Adrenal gland (tissue), 5 donors: ENCODE results near the gene AQP11.

ENCODE experiments used
- POLR2A ChIP-seq, 2 donors: fragments of 450-650 bp; IDR thresholded peaks; one replicate each; pipeline ENCODE4 v1.6.1; 2017; ENCODE audit warnings: antibody characterized with exemption in 2 of 2, mild to moderate bottlenecking in 2 of 2, moderate library complexity in 1 of 2
- TF ChIP-seq, protein P1 (sequence below), 6 experiments: fragments of 450-650 bp in 4 of 6; fragments of 200-600 bp in 2 of 6; sonication (generic) in 1 of 6; IDR thresholded peaks; 1 replicate in 5 of 6; 2 replicates in 1 of 6; pipeline versions ENCODE4 v1.5.1 to v1.8.0; 2016 to 2021; ENCODE audit warnings: antibody characterized with exemption in 6 of 6, mild to moderate bottlenecking in 2 of 6, moderate library complexity in 1 of 6
- donor health status: DM: no; HTN: no; CAD: no.

DNA sequence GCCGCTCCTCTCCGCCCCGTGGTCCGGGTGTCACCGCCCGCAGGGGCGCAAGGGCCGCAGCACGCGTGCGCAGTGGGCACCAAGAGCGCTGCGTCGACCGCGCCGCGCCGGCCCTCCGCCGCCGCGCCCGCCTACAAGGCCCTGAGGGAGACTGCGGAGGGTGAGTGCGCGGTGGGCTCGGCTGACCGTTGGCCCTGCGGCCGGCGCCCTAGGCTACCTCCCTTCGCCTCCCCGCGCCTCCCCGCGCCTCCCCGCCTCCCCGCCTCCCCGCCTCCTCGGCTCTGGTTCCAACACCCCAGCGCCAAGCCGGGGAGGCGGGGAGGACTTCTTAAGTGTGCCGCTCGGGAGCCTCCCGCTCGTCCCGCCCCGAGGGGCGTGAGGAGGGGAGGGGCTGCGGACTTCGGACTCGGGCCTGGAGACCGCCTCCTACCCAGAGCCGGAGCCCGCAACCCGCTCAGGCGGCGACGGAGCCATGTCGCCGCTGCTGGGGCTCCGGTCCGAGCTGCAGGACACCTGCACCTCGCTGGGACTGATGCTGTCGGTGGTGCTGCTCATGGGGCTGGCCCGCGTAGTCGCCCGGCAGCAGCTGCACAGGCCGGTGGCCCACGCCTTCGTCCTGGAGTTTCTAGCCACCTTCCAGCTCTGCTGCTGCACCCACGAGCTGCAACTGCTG lies at the start of gene AQP11:
- TF ChIP-seq, protein P1, sequence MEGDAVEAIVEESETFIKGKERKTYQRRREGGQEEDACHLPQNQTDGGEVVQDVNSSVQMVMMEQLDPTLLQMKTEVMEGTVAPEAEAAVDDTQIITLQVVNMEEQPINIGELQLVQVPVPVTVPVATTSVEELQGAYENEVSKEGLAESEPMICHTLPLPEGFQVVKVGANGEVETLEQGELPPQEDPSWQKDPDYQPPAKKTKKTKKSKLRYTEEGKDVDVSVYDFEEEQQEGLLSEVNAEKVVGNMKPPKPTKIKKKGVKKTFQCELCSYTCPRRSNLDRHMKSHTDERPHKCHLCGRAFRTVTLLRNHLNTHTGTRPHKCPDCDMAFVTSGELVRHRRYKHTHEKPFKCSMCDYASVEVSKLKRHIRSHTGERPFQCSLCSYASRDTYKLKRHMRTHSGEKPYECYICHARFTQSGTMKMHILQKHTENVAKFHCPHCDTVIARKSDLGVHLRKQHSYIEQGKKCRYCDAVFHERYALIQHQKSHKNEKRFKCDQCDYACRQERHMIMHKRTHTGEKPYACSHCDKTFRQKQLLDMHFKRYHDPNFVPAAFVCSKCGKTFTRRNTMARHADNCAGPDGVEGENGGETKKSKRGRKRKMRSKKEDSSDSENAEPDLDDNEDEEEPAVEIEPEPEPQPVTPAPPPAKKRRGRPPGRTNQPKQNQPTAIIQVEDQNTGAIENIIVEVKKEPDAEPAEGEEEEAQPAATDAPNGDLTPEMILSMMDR (IDR thresholded peaks at IDR 0.05), result no peak
- peak; percentile 53 to 83 for TF ChIP-seq POLR2A (IDR thresholded peaks at IDR 0.05)
